Activated gamma-delta T cell treated with anti-CD3 and anti-CD28 coated beads, Interleukin-2, amount 50 U/mL, for 16 hours (primary cell): ENCODE results near the gene NPEPPS.
"Not testable (repeated sequence)": the region's sequence is repeated elsewhere in the genome, so short reads cannot be mapped to it uniquely, and the experiment has no call there.

Experiments used
- DNase-seq: peaks from one replicate; pipeline ENCODE4 v3.0.0-alpha.2; 2020; ENCODE audit warnings: low read depth

Gene NPEPPS

DNA sequence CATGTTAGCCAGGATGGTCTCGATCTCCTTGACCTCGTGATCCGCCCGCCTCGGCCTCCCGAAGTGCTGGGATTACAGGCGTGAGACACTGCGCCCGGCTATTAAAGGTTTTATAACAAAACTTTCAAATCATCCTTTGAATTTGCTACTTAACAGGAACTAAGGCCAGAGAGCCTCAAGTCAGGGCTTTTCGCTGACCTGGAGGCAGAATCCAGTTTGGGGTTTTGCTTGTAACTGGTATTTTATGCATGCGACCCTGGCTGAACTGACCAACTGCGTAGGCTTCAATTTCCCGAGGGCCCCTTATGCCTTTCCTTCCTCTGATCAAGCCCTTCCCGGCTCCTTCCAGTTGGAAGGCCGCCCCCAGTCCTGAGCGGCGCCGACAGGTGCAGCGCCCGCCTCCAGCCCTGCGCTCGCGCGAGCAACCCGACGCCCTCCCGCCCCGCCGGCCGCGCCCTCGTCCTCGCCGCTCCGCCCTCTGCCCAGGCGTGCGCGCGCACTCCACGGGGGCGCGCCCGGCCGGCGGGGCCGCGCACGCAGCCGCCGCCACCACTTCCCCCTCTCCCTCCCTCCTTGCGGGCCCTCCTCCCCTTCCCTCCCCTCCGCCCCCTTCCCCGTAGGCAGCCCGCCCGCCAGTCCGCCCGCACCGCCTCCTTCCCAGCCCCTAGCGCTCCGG lies at the start of gene NPEPPS:
TSS of gene NPEPPS (plus strand) at position 552 of the 676 bp plus-strand sequence. CDS start 193 bp downstream, outside the sequence.
- peak; percentile 79 for DNase-seq

GRCh38 chr17:47491841-47492212 lies 39.1 kb upstream of the NPEPPS start:
- DNase-seq, result not testable (repeated sequence)

GRCh38 chr17:47499074-47499473 lies 31.8 kb upstream of the NPEPPS start:
- not testable (repeated sequence) for DNase-seq

- DNase-seq, result not testable (repeated sequence)
These were observed 31.4 kb upstream of the NPEPPS start for GRCh38 chr17:47499494-47499893.

DNA sequence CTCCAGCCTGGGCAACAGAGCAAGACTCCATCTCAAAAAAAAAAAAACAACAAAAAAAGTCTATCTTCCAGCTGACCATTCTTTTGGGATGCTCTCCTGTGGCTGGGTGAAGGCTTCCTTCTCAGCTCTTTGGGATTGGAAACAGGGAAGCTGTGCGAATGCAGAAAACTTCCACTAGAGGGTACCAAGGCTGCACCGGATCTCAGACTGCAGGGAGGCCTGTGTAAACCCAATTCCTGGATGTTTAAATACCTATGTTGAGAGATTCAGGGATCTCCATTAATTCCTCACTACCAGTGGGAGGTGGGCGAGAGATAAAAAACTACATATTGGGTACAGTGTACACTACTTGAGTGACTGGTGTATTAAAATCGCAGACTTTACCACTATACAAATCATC lies 30.3 kb upstream of the NPEPPS start:
- not testable (repeated sequence) for DNase-seq

- DNase-seq, result not testable (repeated sequence)
These were observed 28.7 kb upstream of the NPEPPS start for GRCh38 chr17:47502122-47502731.

DNA sequence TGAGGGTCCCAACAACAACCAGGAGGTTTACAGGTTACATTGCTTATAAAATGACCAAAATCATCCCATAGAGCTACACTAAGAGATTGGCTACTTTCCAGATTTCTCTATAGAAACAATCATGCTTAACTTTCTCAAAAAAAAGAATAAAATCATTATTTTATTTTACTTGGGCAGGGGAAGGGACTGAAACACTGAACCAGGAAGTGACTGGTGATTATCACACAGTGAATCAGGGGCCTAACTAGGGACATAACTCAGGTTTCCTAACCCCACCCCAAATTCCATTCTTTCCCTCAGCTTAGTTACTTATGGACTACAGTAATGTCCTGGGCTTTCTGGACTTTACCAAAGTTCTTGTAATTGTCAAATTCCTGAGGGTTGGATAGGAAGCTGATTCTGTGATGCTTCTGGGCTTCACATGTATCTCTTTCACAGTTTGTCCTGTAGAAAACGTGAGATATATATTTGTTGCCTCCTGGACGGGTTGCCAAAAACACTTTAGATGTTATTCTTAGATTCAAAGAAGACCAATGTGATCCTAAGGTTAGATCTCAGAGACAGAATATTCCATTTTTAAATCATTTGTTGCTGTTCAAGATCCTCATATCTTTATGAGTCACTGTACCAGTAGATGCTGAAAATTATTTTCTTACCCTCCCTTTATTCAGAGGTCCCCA lies 28.0 kb upstream of the NPEPPS start:
- not testable (repeated sequence) for DNase-seq

- DNase-seq, result not testable (repeated sequence)
These were observed 19.2 kb upstream of the NPEPPS start for GRCh38 chr17:47511701-47512146.

GRCh38 chr17:47513301-47513700 lies 17.6 kb upstream of the NPEPPS start:
- not testable (repeated sequence) for DNase-seq

- not testable (repeated sequence) for DNase-seq
These were observed 12.0 kb upstream of the NPEPPS start for GRCh38 chr17:47518880-47519279.

DNA sequence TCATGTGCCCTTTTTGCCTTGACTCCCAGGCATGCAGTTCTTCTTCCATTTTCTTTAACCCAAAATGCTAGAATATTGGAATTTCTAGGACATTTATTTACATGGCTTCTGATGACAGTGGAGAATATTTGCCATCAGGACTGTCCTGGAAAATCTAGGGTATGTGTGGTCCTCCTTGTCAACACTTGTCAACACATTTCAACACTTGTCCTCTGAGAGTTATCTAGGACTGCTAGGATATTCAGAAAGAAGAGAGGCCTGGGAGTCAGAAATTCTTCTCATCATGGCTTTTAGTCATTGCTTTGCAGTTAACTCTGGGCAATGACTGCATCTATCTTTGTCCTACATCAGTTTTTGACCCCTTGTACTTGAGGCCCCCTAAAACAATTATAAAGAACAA lies 11.5 kb upstream of the NPEPPS start:
- not testable (repeated sequence) for DNase-seq

GRCh38 chr17:47520279-47520678 lies 10.6 kb upstream of the NPEPPS start:
- not testable (repeated sequence) for DNase-seq

DNA sequence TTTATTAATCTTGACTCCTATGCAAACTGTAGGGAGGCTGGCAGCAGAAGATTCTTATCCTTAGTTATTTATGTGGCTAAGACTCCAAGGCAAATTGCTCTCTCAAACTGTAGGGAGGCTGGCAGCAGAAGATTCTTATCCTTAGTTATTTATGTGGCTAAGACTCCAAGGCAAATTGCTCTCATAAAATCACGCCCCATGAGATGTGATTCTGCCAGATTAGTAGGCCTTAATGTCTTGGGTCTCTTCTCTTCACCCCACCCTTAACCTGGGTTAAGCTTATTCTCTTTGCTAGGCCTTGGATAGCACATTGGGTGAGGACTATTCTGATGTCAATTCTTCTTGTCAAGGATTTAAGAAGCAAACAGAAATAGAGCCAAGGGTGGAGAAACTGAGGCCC lies 9.5 kb upstream of the NPEPPS start:
- DNase-seq, result not testable (repeated sequence)

- not testable (repeated sequence) for DNase-seq
These were observed 8.6 kb upstream of the NPEPPS start for GRCh38 chr17:47522341-47522740.

GRCh38 chr17:47531233-47531820 lies 419 bp downstream of the NPEPPS start:
- DNase-seq, result peak; percentile 0

DNA sequence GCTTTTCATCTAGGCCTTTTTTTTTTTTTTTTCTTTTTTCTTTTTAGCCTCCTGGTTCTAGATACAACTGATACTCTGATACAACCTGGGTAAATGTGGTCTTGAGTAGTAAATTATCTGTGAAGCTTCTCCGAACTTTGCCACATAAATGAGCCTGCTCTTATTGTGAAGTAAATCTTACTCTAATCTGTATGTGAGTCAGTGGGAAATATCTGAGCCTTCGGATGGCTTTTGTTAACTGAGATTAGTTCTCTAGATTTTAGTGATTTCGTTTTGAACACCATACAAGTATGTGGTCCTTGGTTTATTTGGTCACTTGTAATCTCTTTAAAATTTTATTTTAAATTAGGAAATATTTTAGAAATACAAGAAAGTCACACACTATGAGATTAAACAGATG lies 8.2 kb downstream of the NPEPPS start:
- not testable (repeated sequence) for DNase-seq

DNA sequence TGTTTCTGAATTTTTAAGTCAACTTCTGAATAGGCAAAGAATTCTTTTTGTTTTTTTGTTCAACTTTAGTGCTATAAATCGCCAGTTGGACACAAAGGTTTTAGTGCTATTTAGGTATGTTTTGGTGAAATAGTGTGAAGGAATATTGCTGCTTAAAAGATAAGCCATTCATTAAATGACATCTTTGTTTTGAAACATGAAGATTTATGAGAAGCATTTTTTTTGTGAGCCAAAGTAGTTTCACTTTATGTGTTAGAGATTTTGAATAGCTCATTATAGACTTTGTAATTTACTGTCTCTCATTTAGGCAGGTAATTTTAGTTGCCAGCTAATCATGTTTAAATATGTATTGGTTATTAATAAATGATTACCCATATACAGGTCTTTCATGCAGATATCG lies 10.8 kb downstream of the NPEPPS start:
- not testable (repeated sequence) for DNase-seq

- DNase-seq, result not testable (repeated sequence)
These were observed 13.4 kb downstream of the NPEPPS start for GRCh38 chr17:47544327-47544726.

GRCh38 chr17:47554733-47555132 lies 23.8 kb downstream of the NPEPPS start:
- DNase-seq, result not testable (repeated sequence)

DNA sequence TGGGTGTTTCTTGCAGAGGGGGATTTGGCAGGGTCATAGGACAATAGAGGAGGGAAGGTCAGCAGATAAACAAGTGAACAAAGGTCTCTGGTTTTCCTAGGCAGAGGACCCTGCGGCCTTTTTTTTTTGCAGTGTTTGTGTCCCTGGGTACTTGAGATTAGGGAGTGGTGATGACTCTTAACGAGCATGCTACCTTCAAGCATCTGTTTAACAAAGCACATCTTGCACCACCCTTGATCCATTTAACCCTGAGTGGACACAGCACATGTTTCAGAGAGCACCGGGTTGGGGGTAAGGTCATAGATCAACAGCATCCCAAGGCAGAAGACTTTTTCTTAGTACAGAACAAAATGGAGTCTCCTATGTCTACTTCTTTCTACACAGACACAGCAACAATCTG lies 25.2 kb downstream of the NPEPPS start:
- DNase-seq, result not testable (repeated sequence)

- DNase-seq, result not testable (repeated sequence)
These were observed 29.7 kb downstream of the NPEPPS start for GRCh38 chr17:47560517-47561043.
